ENCODE results near the gene ATAD1.
"Not testable (repeated sequence)": the region's sequence is repeated elsewhere in the genome, so short reads cannot be mapped to it uniquely, and the experiment has no call there.

The ATAD1 gene

GRCh38 chr10:87817609-87818504 is at the start of gene ATAD1:
Gene ATAD1 (minus strand): TSS chr10:87818226. CDS start chr10:87814599, 3,627 bp downstream.
- DNase-seq = peak; percentile 92

GRCh38 chr10:87867453-87867852 is 49.4 kb upstream of the ATAD1 start:
- DNase-seq = no peak

- no peak for DNase-seq
Measured at GRCh38 chr10:87866412-87866974, 48.5 kb upstream of the ATAD1 start.

GRCh38 chr10:87865241-87865881 is 47.3 kb upstream of the ATAD1 start:
- DNase-seq = no peak

- no peak for DNase-seq
Measured at GRCh38 chr10:87864496-87865059, 46.6 kb upstream of the ATAD1 start.

- DNase-seq = peak; percentile 46
Measured at GRCh38 chr10:87863951-87864495, 46.0 kb upstream of the ATAD1 start.

GRCh38 chr10:87863053-87863943 is 45.3 kb upstream of the ATAD1 start, which contains the start of the genes KLLN and PTEN:
Gene KLLN (minus strand): TSS chr10:87863533. CDS start chr10:87862487, 1,046 bp downstream.
Gene PTEN (plus strand): TSS chr10:87863625. CDS start chr10:87864470, 845 bp downstream.
- DNase-seq = peak; percentile 88

GRCh38 chr10:87862679-87863052 is 44.6 kb upstream of the ATAD1 start:
- DNase-seq = peak; percentile 76

GRCh38 chr10:87861953-87862678 is 44.1 kb upstream of the ATAD1 start:
- peak; percentile 96 for DNase-seq

- DNase-seq = peak; percentile 26
Measured at GRCh38 chr10:87861566-87861952, 43.5 kb upstream of the ATAD1 start.

- no peak for DNase-seq
Measured at GRCh38 chr10:87860816-87861403, 42.9 kb upstream of the ATAD1 start.

- peak; percentile 19 for DNase-seq
Measured at GRCh38 chr10:87860156-87860795, 42.2 kb upstream of the ATAD1 start.

- DNase-seq = not testable (repeated sequence)
Measured at GRCh38 chr10:87855665-87856064, 37.6 kb upstream of the ATAD1 start.

GRCh38 chr10:87855247-87855646 is 37.2 kb upstream of the ATAD1 start:
- DNase-seq = not testable (repeated sequence)

- DNase-seq = no peak
Measured at GRCh38 chr10:87852089-87852488, 34.1 kb upstream of the ATAD1 start.

GRCh38 chr10:87850742-87851205 is 32.7 kb upstream of the ATAD1 start:
- peak; percentile 55 for DNase-seq

GRCh38 chr10:87849001-87849400 is 31.0 kb upstream of the ATAD1 start:
- DNase-seq = no peak

GRCh38 chr10:87847550-87847949 is 29.5 kb upstream of the ATAD1 start:
- DNase-seq = no peak

GRCh38 chr10:87846711-87847110 is 28.7 kb upstream of the ATAD1 start:
- DNase-seq = not testable (repeated sequence)

- no peak for DNase-seq
Measured at GRCh38 chr10:87846023-87846422, 28.0 kb upstream of the ATAD1 start.

All from activated CD4-positive, alpha-beta T cell treated with anti-CD3 and anti-CD28 coated beads for 48 hours (primary cell).